Measurements from ENCODE around the gene LRFN5.
"Not testable (repeated sequence)": the region's sequence is repeated elsewhere in the genome, so short reads cannot be mapped to it uniquely, and the experiment has no call there.

Gene LRFN5

DNA sequence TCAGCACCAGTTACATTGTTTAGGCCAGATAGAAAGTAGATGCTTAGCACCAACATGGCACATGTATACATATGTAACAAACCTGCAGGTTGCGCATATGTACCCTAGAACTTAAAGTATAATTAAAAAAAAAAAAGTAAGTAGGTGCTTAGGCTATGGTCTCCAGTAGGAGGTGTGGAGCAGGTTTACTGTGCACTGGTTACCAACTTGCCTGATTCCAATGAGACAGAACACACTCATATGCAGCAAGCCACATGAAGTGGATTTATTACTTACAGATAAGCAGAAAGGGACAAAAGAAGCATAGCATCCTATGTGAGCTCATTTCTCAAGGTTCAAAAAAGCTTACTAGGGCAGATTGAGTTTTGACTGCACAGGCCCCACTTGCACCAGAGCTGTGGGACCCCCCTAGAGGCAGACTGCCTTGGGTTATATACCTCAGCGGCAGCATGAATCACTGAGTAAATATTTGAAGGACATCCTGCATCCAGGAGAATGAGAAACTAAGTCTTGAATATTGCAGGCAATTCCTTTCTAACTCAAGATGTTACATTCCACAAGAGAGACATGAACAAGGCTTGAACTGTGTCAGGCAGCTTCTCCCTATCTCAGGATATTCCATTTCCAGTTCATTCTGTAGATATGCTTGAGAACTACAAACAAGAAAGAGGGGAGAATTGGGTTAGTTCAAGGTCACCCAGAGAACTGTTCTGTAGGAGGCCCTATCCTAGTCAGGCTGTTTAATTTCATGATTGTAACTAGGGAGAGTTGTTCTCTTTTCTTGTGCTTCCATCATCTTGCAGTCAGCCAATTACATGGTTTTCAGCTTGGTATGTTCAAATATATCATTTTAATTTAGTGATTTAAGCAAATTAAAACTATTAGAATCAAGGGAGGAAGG lies 30.1 kb downstream of the LRFN5 start:
- no peak for DNase-seq

DNA sequence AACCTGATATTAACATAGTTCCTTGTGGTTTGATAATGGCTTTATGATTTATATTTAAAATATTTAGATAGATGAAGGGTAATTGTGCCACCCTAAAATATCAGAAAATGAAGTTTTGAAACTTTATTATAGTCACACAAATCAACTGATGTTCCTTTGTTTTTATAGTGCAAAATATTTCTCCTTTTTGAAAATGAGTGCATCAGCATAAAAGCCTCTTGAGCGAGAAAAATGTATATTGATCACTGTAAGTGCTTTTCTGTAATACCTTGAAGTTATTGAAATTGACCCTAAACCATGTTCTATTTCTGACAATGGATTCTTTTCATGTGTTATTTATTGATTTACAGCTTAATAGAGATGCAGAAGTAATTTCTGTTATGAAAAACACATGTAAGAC lies 35.0 kb downstream of the LRFN5 start:
- DNase-seq = no peak

DNA sequence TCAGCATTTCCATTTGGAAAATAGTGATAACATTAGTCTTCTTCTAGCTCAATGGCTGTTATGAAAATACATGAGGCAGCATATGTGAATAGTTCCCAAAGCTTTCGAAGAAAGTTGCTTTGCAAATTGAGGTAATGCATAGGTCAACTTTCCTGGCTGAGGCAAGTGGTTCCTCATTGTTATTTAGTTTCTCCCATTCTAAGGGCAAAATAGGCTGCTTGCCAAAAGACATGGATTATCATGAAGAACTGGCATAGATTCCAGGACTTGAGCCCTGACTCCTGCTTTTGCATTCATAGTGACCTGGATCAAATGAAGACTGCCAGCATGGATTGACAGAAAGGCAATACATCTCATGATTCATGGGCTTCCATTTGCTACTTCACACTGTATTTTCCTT lies 35.7 kb downstream of the LRFN5 start:
- no peak for DNase-seq

DNA sequence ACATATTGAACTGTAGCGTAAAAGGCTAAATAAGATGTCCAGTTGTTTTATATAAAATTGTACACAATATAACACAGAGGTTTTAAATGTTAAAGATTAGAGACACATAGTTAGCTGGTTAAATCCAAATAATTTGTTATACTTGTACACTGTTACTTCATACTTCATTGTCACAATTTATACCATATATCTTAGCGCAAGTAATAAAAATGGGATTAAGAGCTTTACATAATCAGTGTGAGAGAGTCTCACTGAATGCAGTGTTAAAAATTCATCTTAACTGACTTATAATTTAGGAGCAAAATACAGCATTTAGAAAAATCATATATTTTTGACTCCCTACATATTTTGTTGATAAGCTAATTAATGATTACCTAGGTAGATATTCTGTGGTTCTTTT lies 36.1 kb downstream of the LRFN5 start:
- no peak for DNase-seq

DNA sequence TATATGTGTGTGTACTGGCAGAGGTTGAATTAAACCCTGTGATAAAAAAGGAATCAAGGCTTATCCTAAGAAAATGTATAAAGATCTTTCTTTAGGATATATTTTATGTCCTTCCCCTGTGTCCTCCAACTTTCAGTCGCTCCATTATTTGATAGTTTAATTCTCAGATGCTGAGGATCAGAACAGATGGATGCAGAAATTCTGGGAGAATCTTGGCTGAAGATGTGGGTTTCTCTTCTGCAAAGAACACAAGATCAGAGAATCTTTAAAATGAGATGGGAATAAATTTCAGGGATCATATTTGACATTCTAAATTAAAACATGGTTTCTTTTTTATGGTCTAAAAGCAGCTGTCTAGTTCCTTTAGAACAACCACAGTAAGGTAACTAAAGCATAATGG lies 37.9 kb downstream of the LRFN5 start:
- DNase-seq = no peak

DNA sequence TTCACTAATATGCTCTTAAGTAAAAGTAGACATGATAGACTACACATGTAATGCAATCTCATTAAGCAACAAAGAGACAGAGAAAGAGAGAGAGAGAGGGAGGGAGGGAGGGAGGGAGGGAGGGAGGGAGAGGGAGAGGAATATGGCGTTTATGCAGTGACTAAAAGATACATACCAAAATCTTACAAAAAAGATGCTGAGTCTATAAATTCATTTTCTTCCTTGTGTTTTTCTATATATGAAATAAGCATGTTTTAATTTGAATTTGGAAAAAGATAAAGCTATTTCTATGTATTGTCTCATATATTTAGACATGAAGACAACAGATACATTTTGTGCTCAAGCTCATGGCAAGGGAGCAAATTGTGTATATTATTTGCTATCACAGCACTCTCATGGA lies 44.1 kb downstream of the LRFN5 start:
- no peak for DNase-seq

DNA sequence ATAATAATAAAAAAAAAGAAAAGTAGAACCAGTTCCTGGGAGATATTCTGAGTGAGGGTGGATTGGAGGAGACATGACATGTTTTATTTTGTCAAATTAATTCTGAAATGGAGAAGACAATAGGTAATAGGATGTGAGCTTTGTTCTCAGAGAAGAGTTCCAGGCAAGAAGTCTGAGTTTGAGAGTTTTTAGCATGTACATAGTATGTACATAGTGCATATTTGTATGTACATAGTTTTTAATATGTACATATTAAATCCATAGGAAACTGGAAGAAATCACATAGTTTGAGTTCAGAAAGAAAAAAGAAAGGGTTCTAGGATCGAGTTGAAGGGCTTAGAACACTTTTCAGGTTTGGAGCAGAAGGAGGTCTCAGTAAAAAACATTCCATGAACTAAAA lies 47.5 kb downstream of the LRFN5 start:
- DNase-seq = no peak

DNA sequence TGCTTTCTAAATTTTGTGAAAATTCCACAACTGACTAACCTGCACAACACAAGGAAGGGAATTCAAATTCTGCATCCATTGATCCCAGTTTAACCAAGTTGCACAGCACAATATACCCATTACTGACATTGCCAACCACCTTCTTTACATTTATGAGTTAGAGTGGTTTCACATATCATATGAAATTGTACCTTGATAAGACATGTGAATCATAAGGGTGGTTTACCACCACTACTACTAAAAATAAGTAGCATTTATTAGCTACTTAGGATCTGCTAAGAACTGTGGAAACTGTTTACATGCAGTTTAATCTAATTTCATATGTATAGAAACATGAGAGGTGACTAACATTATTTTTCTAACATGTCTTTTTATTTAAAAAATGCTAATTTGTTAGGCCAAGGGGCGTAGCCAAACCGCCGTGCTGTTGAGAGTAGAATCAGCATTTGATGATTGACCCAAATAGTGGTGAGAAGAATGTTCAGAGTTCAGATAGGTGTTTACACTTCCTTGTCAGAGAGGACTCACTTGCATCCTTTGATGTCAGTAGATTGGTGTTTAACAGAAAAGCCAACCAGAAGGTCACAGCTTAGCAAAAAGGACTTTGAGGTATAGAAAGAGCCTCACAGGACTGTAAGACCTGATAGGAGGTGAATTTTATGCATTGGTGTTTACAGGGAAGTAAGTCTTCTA lies 56.2 kb downstream of the LRFN5 start:
- no peak for DNase-seq

DNA sequence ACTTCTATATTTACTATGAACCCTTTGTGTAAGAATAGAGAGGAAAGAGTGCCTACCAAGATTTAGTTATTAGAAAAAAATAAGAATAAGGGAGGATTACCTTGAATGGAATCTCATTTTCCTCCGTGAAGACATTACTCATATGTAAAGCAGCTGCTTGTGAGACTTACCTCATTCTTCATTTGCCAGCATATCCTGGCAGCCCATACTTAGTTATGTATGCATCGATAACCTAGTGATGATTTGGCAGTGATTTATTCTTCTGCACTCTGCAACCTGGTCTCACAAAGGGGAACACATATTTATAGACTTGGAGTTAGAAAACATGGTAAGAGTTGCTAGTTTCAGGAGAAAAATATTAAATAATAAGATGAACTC lies 56.8 kb downstream of the LRFN5 start:
- DNase-seq = no peak

DNA sequence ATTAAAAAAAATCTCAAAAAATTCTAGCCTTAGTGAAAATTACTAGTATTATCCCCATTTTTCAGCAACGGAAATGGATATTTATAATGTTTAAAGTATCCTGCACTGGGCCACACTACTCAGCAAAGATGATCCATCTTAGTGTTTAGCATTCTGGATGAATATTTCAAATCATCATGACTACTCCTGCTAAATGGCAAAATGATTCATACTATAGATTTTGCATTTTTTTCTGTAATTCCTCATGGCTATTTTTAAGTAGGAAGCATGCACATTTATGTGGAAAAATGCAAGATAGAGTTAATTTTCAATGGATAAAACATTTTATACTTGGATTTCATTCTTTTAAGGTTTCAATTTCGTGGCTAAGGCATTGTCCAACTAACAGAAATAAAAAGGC lies 59.6 kb downstream of the LRFN5 start:
- DNase-seq = no peak

DNA sequence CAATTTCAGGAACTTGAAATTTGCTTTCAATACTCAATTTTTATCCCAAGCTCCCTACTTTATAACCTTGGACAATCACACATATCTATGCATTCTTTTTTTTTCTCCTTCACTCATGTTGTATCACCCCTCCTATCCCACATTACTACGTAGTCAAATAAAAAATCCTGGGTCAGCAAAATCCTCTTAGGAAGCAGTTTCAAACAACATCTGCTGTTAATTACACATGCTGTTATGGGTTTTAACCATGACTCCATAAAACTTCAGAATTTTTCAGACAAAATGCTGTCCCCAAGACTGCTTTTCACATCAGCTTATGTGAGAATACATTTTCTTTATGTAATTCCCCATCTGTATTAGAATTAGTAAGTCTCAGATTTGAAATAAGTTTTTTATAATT lies 61.7 kb downstream of the LRFN5 start:
- DNase-seq = no peak

DNA sequence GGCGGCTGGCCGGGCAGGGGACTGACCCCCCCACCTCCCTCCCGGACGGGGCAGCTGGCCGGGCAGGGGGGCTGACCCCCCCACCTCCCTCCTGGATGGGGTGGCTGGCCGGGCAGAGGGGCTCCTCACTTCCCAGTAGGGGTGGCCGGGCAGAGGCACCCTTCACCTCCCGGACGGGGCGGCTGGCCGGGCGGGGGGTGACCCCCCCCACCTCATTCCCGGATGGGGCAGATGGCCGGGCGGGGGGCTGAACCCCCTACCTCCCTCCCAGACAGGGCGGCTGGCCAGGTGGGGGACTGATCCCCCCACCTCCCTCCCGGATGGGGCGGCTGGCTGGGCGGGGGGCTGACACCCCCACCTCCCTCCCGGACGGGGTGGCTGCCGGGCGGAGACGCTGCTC lies 66.9 kb downstream of the LRFN5 start:
- DNase-seq = not testable (repeated sequence)

DNA sequence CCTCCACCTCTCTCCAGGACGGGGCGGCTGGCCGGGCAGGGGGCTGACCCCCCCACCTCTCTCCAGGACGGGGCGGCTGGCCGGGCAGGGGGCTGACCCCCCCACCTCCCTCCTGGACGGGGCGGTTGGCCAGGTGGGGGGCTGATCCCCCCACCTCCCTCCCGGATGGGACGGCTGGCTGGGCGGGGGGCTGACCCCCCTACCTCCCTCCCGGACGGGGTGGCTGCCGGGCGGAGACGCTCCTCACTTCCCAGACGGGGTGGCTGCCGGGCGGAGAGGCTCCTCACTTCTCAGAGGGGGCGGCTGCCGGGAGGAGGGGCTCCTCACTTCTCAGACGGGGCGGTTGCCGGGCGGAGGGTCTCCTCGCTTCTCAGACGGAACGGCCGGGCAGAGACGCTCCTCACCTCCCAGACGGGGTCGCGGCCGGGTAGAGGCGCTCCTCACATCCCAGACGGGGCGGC lies 67.9 kb downstream of the LRFN5 start:
- DNase-seq = not testable (repeated sequence)

DNA sequence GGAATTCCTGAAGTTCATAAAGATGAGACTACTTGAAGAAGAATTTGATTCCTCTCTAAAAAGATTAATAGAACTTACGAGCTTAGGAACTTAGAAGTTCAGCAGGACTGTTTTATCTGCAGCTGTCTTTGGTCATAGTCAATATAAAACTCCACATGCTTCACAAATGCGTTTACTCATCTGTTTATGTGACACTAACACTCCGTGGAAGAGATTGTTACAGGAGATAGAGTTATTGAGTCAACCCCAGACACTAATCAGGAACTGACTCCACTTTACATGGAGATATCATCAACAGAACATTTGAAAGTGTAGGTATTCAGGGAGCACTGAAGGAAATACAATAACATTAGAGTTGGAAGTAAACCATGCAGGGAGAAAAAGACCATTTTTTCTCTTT lies 92.8 kb downstream of the LRFN5 start:
- no peak for DNase-seq

DNA sequence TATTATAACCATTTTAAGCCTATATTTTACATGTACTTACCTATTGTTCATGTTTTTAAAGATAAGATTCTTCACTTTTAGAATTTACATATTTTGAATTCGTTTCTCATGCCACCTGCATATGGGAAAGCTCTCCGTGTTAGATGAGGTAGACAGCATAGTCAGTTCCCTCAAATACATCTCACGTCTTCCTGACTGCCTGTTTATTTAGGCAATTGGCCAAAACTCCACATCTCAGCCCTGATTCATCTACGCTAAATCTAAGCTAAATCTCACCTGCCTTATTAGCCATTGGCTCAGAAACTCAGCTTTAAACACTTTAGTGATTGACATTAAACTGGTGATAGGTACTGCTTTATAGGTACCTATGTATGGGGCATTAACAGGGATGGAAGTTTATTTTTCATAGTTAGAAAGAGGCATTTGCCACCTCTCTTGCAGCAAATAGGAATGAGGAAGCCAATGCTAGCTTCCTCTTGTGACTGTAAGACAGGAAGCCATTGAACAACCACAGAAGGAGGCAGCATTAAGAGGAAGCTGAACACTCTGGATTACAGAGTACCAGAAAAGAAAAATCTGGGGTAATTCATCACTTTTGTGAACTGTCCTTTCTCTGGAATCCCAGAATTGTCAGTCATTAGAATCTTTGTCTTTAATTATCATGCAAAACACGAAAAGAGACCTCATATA lies 111.9 kb downstream of the LRFN5 start:
- DNase-seq = no peak

DNA sequence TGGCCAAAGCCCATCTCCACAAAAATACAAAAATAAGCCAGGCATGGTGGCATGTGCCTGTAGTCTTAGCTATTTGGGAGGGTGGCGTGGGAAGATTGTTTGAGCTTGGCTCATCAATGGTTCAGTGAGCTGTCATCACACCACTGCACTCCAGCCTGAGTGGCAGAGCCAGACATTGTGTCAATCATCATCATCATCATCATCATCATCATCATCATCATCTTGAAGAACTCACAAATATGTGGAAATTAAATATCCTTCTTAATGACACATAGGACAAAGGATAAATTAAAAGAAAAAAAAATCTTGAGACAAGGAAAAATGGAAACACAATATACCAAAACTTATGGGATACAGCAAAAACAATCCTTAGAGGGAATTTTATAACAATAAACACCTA lies 132.5 kb downstream of the LRFN5 start:
- no peak for DNase-seq

DNA sequence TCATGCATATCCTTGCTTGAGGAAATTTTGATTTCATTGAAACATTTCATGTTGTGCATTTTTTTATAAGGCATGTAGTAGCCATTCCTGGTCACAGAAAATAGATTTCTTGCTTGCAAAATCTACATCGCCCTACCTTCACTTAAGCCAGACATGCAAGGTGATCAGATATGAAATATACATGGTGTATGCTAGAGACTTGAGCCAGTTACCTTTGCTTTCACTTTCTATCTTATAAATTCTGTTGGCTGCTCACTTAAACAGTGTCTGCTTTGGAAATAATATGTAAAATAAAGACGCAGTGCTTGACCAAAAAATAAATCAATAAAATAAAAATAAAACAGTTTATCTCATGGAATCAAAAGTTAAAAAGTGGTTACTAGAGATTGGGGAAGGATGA lies 136.5 kb downstream of the LRFN5 start:
- no peak for DNase-seq

DNA sequence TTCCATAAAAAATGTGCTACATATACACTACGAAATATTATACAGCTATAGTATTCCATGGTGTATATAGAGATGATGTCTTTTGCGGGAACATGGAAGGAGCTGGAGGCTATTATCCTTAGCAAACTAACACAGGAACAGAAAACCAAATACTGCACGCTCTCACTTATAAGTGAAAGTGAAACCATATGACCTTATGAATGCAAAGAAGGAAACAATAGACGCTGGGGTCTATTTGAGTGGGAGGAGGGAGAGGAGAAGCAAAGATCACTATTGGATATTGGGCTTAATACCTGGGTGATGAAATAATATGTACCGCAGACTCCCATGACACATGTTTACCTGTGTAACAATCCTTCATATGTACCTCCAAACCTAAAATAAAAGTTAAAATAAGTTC lies 142.8 kb downstream of the LRFN5 start:
- no peak for DNase-seq

DNA sequence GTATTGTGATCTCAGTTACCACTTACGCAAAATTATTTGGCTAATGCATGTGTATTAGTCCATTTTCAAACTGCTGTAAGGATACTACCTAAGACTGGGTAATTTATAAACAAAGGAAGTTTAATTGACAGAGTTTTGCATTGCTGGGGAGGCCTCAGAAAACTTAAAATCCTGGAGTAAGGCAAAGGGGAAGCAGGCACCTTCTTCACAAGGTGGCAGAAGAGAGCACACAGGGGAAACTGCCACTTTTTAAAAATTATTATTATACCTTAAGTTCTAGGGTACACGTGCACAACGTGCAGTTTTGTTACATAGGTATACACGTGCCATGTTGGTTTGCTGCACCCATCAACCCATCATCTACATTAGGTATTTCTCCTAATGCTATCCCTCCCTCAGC lies 143.9 kb downstream of the LRFN5 start:
- DNase-seq = not testable (repeated sequence)

DNA sequence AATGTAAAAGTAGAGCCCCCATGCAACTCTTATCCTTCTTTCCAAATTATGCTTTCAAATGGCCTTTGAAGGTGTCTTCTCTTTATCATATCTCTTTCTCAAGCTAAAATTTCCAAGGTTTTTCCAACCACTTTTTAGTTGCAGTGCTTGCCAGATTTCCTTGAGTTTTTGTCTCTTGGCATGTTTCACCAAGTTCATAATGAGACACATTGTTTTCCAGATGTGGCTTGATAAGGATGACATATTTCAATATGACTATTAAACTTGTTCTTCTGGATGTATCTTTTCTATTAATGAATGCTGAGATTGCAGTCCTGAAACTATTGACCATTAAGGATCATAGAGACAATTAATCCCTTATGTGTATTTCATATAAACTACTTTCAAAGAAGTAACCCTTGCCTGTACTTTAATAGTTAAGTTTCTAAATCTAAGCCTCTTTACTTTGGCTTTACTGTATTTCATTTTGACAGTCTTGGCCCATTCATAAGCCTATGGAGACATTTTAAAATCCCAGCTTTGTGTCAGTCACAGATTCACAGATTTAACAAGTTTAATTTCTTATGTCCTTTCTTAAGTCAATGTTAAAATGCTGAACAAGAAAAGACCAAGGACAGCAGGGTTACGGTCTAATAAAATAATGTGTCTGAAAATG lies 151.5 kb downstream of the LRFN5 start:
- no peak for DNase-seq

DNA sequence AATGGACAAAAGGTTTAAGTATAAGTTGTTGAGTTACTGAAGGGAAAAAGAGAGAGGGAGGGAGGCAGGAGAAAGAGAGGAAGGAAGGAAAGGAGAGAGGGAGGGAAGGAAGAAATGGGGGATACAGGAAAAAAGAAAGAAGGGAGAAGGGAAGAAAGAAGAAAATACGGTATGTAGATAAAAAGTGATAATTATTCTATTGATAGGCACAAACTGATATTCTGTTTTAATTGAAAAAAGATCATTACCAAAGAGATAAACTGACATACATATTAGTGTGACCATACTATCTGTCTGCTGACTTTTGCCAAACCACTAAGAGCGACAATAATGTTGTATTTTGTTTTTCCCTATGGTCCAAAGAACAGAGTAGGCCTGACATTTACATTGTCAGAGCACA lies 154.5 kb downstream of the LRFN5 start:
- DNase-seq = no peak

DNA sequence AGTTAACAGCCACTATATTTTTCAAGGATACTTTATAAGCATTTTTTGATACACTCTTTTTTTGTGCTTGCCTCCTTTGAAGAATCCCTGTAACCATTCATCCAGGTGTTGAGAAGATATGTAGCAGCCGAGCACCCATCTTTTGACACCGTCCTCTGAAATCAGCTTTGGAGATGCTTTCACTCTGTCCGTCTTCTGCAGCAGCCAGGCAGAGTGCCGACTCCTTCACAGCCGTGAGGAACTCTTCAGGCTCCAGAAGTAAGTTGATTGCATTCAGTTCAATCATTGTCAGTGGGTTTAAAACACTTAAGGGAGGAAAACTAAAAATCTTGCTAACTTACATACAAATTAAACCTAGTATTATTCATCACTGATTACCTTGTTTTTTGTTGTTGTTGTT lies 160.1 kb downstream of the LRFN5 start:
- no peak for DNase-seq
